Prostate gland (tissue), 2 donors: ENCODE measurements around the gene NTSR2.

Experiments used
- CTCF ChIP-seq, 4 experiments: fragments of 200-600 bp in 2 of 4; fragments of 450-650 bp in 2 of 4; sonication (generic) in 2 of 4; IDR thresholded peaks; 1 replicate in 3 of 4; 2 replicates in 1 of 4; pipeline ENCODE4 v1.5.1; 2016 to 2019; ENCODE audit warnings: antibody characterized with exemption in 4 of 4, mild to moderate bottlenecking in 2 of 4, moderate library complexity in 2 of 4
- POLR2A ChIP-seq: fragments of 450-650 bp; IDR thresholded peaks from one replicate; pipeline ENCODE4 v1.6.1; 2016; ENCODE audit warnings: antibody characterized with exemption, mild to moderate bottlenecking
- POLR2AphosphoS5 ChIP-seq: sonication (generic); formaldehyde crosslinking; IDR thresholded peaks from one replicate; pipeline ENCODE4 v1.6.1; 2017; ENCODE audit warnings: antibody characterized with exemption

GRCh38 chr2:11629851-11630250, 40.1 kb downstream of the NTSR2 start:
- TF ChIP-seq CTCF (IDR thresholded peaks at IDR 0.05) (no peak), POLR2AphosphoS5 (no peak), POLR2A (no peak)
